Gastrocnemius medialis (tissue), 4 donors: ENCODE data around the gene TPD52L1. TPM values are rescaled to one million over a fixed set of nuclear protein-coding genes. Genes with fewer than 3 reads are reported as not detected.

Experiments
- ATAC-seq, 2 donors: fragments of 150-250 bp; one replicate each; pipeline ENCODE4 v1.9.1; 2016
- DNase-seq, 2 donors: peaks; one replicate each; pipeline ENCODE4 v3.0.0-alpha.2; 2019
- H3K27ac ChIP-seq, 4 donors: fragments of 200-600 bp; sonication (generic); 1 replicate in 1 of 4; 2 replicates in 3 of 4; pipeline ENCODE4 v1.5.1; 2016 to 2018; ENCODE audit warnings: mild to moderate bottlenecking in 2 of 4, moderate library complexity in 1 of 4
- H3K27me3 ChIP-seq, 3 donors: fragments of 200-600 bp; sonication (generic) in 2 of 3; 1 replicate in 1 of 3; 2 replicates in 2 of 3; pipeline versions ENCODE4 v1.5.1 to v1.6.0; 2016 to 2019; ENCODE audit warnings: mild to moderate bottlenecking in 1 of 3, moderate library complexity in 1 of 3
- H3K36me3 ChIP-seq, 2 donors: fragments of 200-600 bp; sonication (generic) in 1 of 2; one replicate each; pipeline ENCODE4 v1.5.1; 2017 to 2018
- H3K4me1 ChIP-seq, 2 donors: fragments of 200-600 bp; sonication (generic) in 1 of 2; one replicate each; pipeline ENCODE4 v1.5.1; 2016 to 2017; ENCODE audit warnings: mild to moderate bottlenecking in 2 of 2
- H3K4me3 ChIP-seq, 4 donors: fragments of 200-600 bp; sonication (generic) in 3 of 4; 1 replicate in 1 of 4; 2 replicates in 3 of 4; pipeline ENCODE4 v1.5.1; 2016 to 2019; ENCODE audit warnings: mild to moderate bottlenecking in 2 of 4
- H3K9me3 ChIP-seq, 3 donors: fragments of 200-600 bp; sonication (generic) in 2 of 3; 1 replicate in 1 of 3; 2 replicates in 2 of 3; pipeline ENCODE4 v1.5.1; 2016 to 2019
- POLR2A ChIP-seq, 2 donors: fragments of 450-650 bp; IDR thresholded peaks; one replicate each; pipeline ENCODE4 v1.6.1; 2017; ENCODE audit warnings: antibody characterized with exemption in 2 of 2, mild to moderate bottlenecking in 2 of 2, moderate library complexity in 2 of 2
- in situ Hi-C, 4 donors: fragments of 200-750 bp; cut with MboI; loops; one replicate each; pipeline versions ENCODE4 v1.15.0 to v1.8.0; 2017; ENCODE audit warnings: low sequenced_read_pairs in 4 of 4
- intact Hi-C: fragments of 100-400 bp; cut with DNase I; formaldehyde crosslinking; loops from one replicate; pipeline ENCODE4 v1.15.1; 2023; ENCODE audit warnings: low total_unique reads
- total RNA-seq, 4 donors: library from RNA; depleted of rRNA; stranded (reverse); fragments of >200 nt; gene quantifications; one replicate each; pipeline versions ENCODE4 v1.1.0 to v1.2.3, GENCODE V29; 2016
- TF ChIP-seq, protein P1 (sequence below), 5 experiments: fragments of 450-650 bp in 3 of 5; fragments of 200-600 bp in 2 of 5; sonication (generic) in 2 of 5; IDR thresholded peaks in 4 of 5; conservative IDR thresholded peaks in 1 of 5; 1 replicate in 4 of 5; 2 replicates in 1 of 5; pipeline ENCODE4 v1.5.1; 2016 to 2019; ENCODE audit warnings: antibody characterized with exemption in 5 of 5, mild to moderate bottlenecking in 3 of 5, moderate library complexity in 3 of 5

Gene TPD52L1
- total RNA-seq, 4 donors from 2014 or later: 47.6 to 152 (median 123) TPM

- peak; percentile 88 to 96 for DNase-seq
- H3K4me3 ChIP-seq: peak overlapping the region in 3 of 4 donors; percentile 3 to 25 (median 6)
- no peak for TF ChIP-seq POLR2A (IDR thresholded peaks at IDR 0.05)
- TF ChIP-seq, protein P1, sequence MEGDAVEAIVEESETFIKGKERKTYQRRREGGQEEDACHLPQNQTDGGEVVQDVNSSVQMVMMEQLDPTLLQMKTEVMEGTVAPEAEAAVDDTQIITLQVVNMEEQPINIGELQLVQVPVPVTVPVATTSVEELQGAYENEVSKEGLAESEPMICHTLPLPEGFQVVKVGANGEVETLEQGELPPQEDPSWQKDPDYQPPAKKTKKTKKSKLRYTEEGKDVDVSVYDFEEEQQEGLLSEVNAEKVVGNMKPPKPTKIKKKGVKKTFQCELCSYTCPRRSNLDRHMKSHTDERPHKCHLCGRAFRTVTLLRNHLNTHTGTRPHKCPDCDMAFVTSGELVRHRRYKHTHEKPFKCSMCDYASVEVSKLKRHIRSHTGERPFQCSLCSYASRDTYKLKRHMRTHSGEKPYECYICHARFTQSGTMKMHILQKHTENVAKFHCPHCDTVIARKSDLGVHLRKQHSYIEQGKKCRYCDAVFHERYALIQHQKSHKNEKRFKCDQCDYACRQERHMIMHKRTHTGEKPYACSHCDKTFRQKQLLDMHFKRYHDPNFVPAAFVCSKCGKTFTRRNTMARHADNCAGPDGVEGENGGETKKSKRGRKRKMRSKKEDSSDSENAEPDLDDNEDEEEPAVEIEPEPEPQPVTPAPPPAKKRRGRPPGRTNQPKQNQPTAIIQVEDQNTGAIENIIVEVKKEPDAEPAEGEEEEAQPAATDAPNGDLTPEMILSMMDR (IDR thresholded peaks at IDR 0.05 in 4 of 5, conservative IDR thresholded peaks at IDR 0.05 in 1 of 5): no peak
- H3K27ac ChIP-seq: peak overlapping the region; percentile 90 to 94 (median 92)
- in situ Hi-C loops: no loop called here
- H3K4me1 ChIP-seq: peaks cover 98 to 99% of the 10 kb centered on the region in 2 donors
- H3K9me3 ChIP-seq: no peaks in the 10 kb centered on the region
- no peaks in the 10 kb centered on the region for H3K27me3 ChIP-seq
- intact Hi-C loops: loop anchor here (5.0 kb wide), 1 partner anchor 549 kb away; the partner anchor contains the start of gene HEY2
- no peaks in the 10 kb centered on the region for H3K36me3 ChIP-seq
- peak; percentile 88 to 90 for ATAC-seq
Measured at GRCh38 chr6:125197795-125198269, 44.3 kb downstream of the TPD52L1 start.

- Histone ChIP-seq H3K27me3 (no peaks in the 10 kb centered on the region), H3K9me3 (no peaks in the 10 kb centered on the region), H3K36me3 (no peaks in the 10 kb centered on the region), H3K4me1 (peaks cover 98 to 99% of the 10 kb centered on the region in 2 donors), H3K27ac (peak overlapping the region; percentile 90 to 94 (median 92)), H3K4me3 (peak overlapping the region in 1 of 4 donors; percentile 6)
- in situ Hi-C loops: no loop called here
- intact Hi-C loops: loop anchor here (5.0 kb wide), 1 partner anchor 549 kb away; the partner anchor contains the start of gene HEY2
- DNase-seq: peak; percentile 61 to 66
- no peak for TF ChIP-seq POLR2A (IDR thresholded peaks at IDR 0.05)
- TF ChIP-seq, protein P1 (IDR thresholded peaks at IDR 0.05 in 4 of 5, conservative IDR thresholded peaks at IDR 0.05 in 1 of 5): no peak
- ATAC-seq: peak; percentile 62 to 71
Measured at GRCh38 chr6:125198398-125198937, 44.9 kb downstream of the TPD52L1 start.

GRCh38 chr6:125200941-125201340, 47.4 kb downstream of the TPD52L1 start:
- DNase-seq: no peak
- H3K27ac ChIP-seq: peak overlapping the region; percentile 11 to 94 (median 72)
- no peak overlapping the region for H3K4me3 ChIP-seq
- no peaks in the 10 kb centered on the region for H3K27me3 ChIP-seq
- intact Hi-C loops: no loop called here
- peaks cover 92 to 96% of the 10 kb centered on the region in 2 donors for H3K4me1 ChIP-seq
- no peak for ATAC-seq
- no peaks in the 10 kb centered on the region for H3K9me3 ChIP-seq
- no peaks in the 10 kb centered on the region for H3K36me3 ChIP-seq
- in situ Hi-C loops: no loop called here
- TF ChIP-seq POLR2A (IDR thresholded peaks at IDR 0.05): no peak
- TF ChIP-seq, protein P1 (IDR thresholded peaks at IDR 0.05 in 4 of 5, conservative IDR thresholded peaks at IDR 0.05 in 1 of 5): no peak

DNA sequence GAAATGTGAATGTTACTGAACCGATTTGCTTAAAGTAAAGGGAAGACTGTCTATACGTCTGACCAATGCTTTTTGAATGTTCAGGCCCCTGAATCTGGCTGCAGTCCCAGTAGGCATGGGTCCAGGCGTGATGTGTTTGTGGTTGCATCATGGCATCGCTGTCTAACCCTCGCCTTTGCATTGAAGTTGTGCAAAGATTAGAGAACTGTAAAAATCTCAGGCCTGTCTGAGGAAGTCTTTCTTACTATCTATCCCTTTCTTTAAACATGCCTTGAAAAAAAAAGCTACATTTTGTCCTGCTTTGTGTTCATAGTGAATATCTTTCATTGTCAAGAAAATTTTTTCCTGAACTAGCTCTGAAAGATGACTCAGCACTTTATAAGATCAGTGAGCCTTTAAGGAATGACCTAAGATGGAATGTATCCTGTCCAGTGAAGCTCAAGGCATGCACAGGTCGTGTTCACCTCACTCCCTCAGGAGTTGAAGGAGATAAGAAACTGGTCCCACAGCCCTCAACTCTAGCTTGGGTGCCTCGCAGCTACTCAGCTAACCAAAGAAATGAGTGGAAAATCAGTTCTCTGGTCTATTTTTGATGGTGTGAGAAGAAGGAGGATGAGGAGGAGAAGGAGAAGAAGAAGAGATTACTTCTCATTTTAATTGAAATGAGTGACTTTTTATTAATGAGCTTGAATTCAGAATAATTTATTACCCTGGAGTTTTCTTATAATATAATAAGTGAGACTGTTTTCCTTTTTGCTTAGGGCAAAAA, 48.6 kb downstream of the TPD52L1 start:
- no peak for ATAC-seq
- intact Hi-C loops (no loop called here), in situ Hi-C loops (no loop called here)
- Histone ChIP-seq H3K9me3 (no peaks in the 10 kb centered on the region), H3K4me3 (no peak overlapping the region), H3K4me1 (peaks cover 88 to 89% of the 10 kb centered on the region in 2 donors), H3K27me3 (no peaks in the 10 kb centered on the region), H3K27ac (peak overlapping the region; percentile 53 to 94 (median 78)), H3K36me3 (no peaks in the 10 kb centered on the region)
- TF ChIP-seq, protein P1 (IDR thresholded peaks at IDR 0.05 in 4 of 5, conservative IDR thresholded peaks at IDR 0.05 in 1 of 5): no peak
- no peak for TF ChIP-seq POLR2A (IDR thresholded peaks at IDR 0.05)
- DNase-seq: peak in 1 of 2 donors; percentile 40
